ENCODE measurements around the gene RSU1. TPM values are rescaled to one million over a fixed set of nuclear protein-coding genes. Genes with fewer than 3 reads are reported as not detected.

Gene RSU1
- total and polyA plus RNA-seq, 10 of the 15 experiments (the other 5 are each of a cell fraction or from before 2014, with no cell fraction given), result 49.2 to 139 (median 81.3) TPM

DNA sequence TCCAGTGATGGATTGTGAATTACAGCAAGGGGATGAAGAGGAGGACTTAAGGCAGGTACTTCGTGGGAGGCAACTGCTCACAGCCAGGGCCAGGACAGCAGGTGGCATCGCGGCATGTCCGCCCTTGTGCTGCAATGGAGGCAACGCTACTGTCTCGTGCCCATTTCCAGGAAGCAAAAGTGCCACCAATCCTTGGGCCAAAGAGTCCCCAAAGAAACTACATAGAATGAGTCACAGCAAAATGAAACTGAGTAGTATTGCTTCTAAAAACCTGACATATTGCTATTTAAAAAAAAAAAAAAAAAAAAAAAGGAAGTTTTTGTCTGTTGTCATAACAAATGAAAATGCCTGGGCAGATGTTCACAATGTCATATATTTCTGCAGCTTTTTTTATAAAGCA lies 46.6 kb downstream of the RSU1 start:
- POLR2A ChIA-PET, result no interaction called here
- ATAC-seq (peak; percentile 66), FAIRE-seq (no peak), DNase-seq (ENCODE audit: low read depth, low spot score) (no peak)
- BruUV-seq (replicated peaks), result no TSS peak
- Histone ChIP-seq H2AFZ (ENCODE audit: control insufficient read depth, low read depth, low read length) (no peak overlapping the region), H3K36me3 (ENCODE audit: control insufficient read depth in 2 of 2, insufficient read depth in 2 of 2, low read length in 1 of 2) (no peaks in the 10 kb centered on the region; a peak in 1 of 4 replicates), H3K4me3 (no peak overlapping the region), H3K9ac (ENCODE audit: control insufficient read depth, insufficient read depth, low read length) (no peak overlapping the region), H3K27me3 (replicated peaks in 1 of 2; ENCODE audit: control insufficient read depth in 2 of 2, insufficient read depth in 2 of 2, low read length in 1 of 2) (no peaks in the 10 kb centered on the region), H4K20me1 (ENCODE audit: control insufficient read depth, insufficient read depth) (no peaks in the 10 kb centered on the region), H3K4me1 (ENCODE audit: control insufficient read depth, insufficient read depth, low read length) (peaks cover 7% of the 10 kb centered on the region), H3K27ac (ENCODE audit: control insufficient read depth, insufficient read depth) (no peak overlapping the region), H3K79me2 (ENCODE audit: control insufficient read depth, insufficient read depth, low read length) (no peaks in the 10 kb centered on the region), H3K9me3 (replicated peaks; ENCODE audit: control insufficient read depth, insufficient read depth, low read length) (no peaks in the 10 kb centered on the region), H3K4me2 (ENCODE audit: control insufficient read depth, insufficient read depth) (no peak overlapping the region)
- in situ Hi-C loops (cut with MboI), result no loop called here
- RAD21 ChIA-PET (ENCODE audit: unreplicated experiment), result interaction anchor here (0.7 to 1.4 kb wide), 2 partner anchors 10 to 12 kb away, joined by 4 to 5 read pairs; no protein-coding TSS in a partner anchor
- intact Hi-C loops (cut with micrococcal nuclease; ENCODE audit: unreplicated experiment), result loop anchor here (10.0 kb wide), 3 partner anchors 256 to 456 kb away; partner anchors contain the start of gene PTER
- no peak for TF ChIP-seq NFYB (IDR thresholded peaks at IDR 0.05; ENCODE audit: insufficient read depth, low read depth, low read length)
- TF ChIP-seq RBBP5 (conservative IDR thresholded peaks at IDR 0.05), result no peak
- no peak for TF ChIP-seq ZNF207 (IDR thresholded peaks at IDR 0.05; ENCODE audit: borderline replicate concordance)
- peak; percentile 31; the same call in 1 of the 2 replicates for TF ChIP-seq ZNF384 (IDR thresholded peaks at IDR 0.05; ENCODE audit: borderline replicate concordance, low read depth, low read length)
- TF ChIP-seq, protein P1, sequence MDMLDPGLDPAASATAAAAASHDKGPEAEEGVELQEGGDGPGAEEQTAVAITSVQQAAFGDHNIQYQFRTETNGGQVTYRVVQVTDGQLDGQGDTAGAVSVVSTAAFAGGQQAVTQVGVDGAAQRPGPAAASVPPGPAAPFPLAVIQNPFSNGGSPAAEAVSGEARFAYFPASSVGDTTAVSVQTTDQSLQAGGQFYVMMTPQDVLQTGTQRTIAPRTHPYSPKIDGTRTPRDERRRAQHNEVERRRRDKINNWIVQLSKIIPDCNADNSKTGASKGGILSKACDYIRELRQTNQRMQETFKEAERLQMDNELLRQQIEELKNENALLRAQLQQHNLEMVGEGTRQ (IDR thresholded peaks at IDR 0.05; ENCODE audit: borderline replicate concordance, low read depth, low read length), result no peak
- TF ChIP-seq MEF2A (IDR thresholded peaks at IDR 0.05; ENCODE audit: insufficient read depth, low read depth, low read length), result no peak
- TF ChIP-seq EP300 (IDR thresholded peaks at IDR 0.05; ENCODE audit: borderline replicate concordance in 1 of 2, control insufficient read depth in 1 of 2, low read depth in 2 of 2, low read length in 2 of 2), result no peak; a peak in 1 of 4 replicates
- TF ChIP-seq SP1 (IDR thresholded peaks at IDR 0.05; ENCODE audit: low read depth, low read length), result no peak
- CTCF ChIA-PET, result no interaction called here
- SMC1A ChIA-PET (ENCODE audit: uncharacterized antibody, unreplicated experiment), result interaction anchor here (0.9 to 1.4 kb wide), 2 partner anchors 9 to 10 kb away, joined by 4 read pairs; no protein-coding TSS in a partner anchor
- 84% methylated on average over 6 of the region's 6 CpGs for WGBS (ENCODE audit: insufficient coverage, insufficient replicate concordance, low lambda C conversion rate, missing lambda C conversion rate)
